GM23338 (cell line): ENCODE measurements around the gene OTOGL. TPM values are rescaled to one million over a fixed set of nuclear protein-coding genes. Genes with fewer than 3 reads are reported as not detected.

Experiments used
- ATAC-seq: fragments of 200-7000 bp; cut with Tn5 transposase; 3 replicates; pipeline ENCODE4 v1.9.1; 2020
- DNase-seq: peaks from one replicate; pipeline ENCODE4 v3.0.0-alpha.2; 2015; ENCODE audit warnings: low spot score
- H2AFZ ChIP-seq: fragments of 200-600 bp; sonication (generic); 2 replicates; pipeline ENCODE4 v1.8.0; 2016; ENCODE audit warnings: antibody characterized with exemption, mild to moderate bottlenecking, moderate library complexity
- H3F3A ChIP-seq: fragments of 200-600 bp; sonication (generic); replicated peaks from 2 replicates; pipeline ENCODE4 v1.8.0; 2017; ENCODE audit warnings: antibody characterized with exemption, mixed run types, low read depth
- H3K27ac ChIP-seq: fragments of 200-600 bp; sonication (generic); 2 replicates; pipeline ENCODE4 v1.6.1; 2016; ENCODE audit warnings: low read depth
- H3K27me3 ChIP-seq: fragments of 200-600 bp; sonication (generic); 2 replicates; pipeline ENCODE4 v1.8.0; 2016; ENCODE audit warnings: mild to moderate bottlenecking, mixed run types, moderate library complexity; ENCODE audit not compliant: insufficient read depth
- H3K36me3 ChIP-seq: fragments of 200-600 bp; sonication (generic); 2 replicates; pipeline ENCODE4 v1.8.0; 2016; ENCODE audit warnings: mild to moderate bottlenecking; ENCODE audit not compliant: insufficient read depth
- H3K4me1 ChIP-seq: fragments of 200-600 bp; sonication (generic); 2 replicates; pipeline ENCODE4 v1.8.0; 2016; ENCODE audit warnings: mild to moderate bottlenecking, moderate library complexity; ENCODE audit not compliant: insufficient read depth
- H3K4me2 ChIP-seq: fragments of 200-600 bp; sonication (generic); 2 replicates; pipeline ENCODE4 v1.7.1; 2017; ENCODE audit warnings: mixed run types
- H3K4me3 ChIP-seq: fragments of 200-600 bp; sonication (generic); 2 replicates; pipeline ENCODE4 v1.6.1; 2016; ENCODE audit warnings: mixed run types
- H3K79me2 ChIP-seq: fragments of 200-600 bp; sonication (generic); replicated peaks from 2 replicates; pipeline ENCODE4 v1.8.0; 2017; ENCODE audit warnings: mild to moderate bottlenecking; ENCODE audit not compliant: insufficient read depth
- H3K9me2 ChIP-seq: fragments of 200-600 bp; sonication (generic); 2 replicates; pipeline ENCODE4 v1.8.0; 2017; ENCODE audit not compliant: insufficient read depth
- H4K20me1 ChIP-seq: fragments of 200-600 bp; sonication (generic); replicated peaks from 2 replicates; pipeline ENCODE4 v1.8.0; 2017; ENCODE audit warnings: mild to moderate bottlenecking; ENCODE audit not compliant: insufficient read depth
- H3K27ac Mint-ChIP-seq: 2 replicates; pipeline ENCODE4 v1.8.0; 2020; ENCODE audit warnings: inconsistent platforms, mild to moderate bottlenecking, moderate library complexity, mixed read lengths
- H3K27me3 Mint-ChIP-seq: 3 replicates; pipeline ENCODE4 v1.8.0; 2022; ENCODE audit warnings: low read depth, mild to moderate bottlenecking, moderate library complexity, mixed read lengths, inconsistent platforms; ENCODE audit not compliant: insufficient read depth, poor library complexity
- H3K36me3 Mint-ChIP-seq: 3 replicates; pipeline ENCODE4 v1.8.0; 2021; ENCODE audit warnings: low read depth, mild to moderate bottlenecking, inconsistent platforms, moderate library complexity, mixed read lengths
- H3K4me1 Mint-ChIP-seq: 3 replicates; pipeline ENCODE4 v1.8.0; 2020; ENCODE audit warnings: mild to moderate bottlenecking, inconsistent platforms, mixed read lengths
- H3K4me3 Mint-ChIP-seq: 3 replicates; pipeline ENCODE4 v1.8.0; 2021; ENCODE audit warnings: moderate library complexity, mild to moderate bottlenecking, inconsistent platforms, mixed read lengths
- H3K9me3 Mint-ChIP-seq: 3 replicates; pipeline ENCODE4 v1.8.0; 2020; ENCODE audit warnings: moderate library complexity, mild to moderate bottlenecking, inconsistent platforms, mixed read lengths
- REST ChIP-seq: IDR thresholded peaks from one replicate; pipeline ENCODE4 v1.6.1; 2018; ENCODE audit warnings: antibody characterized with exemption; ENCODE audit not compliant: unreplicated experiment
- STAT1 ChIP-seq: IDR thresholded peaks from one replicate; pipeline ENCODE4 v1.6.1; 2016; ENCODE audit warnings: antibody characterized with exemption; ENCODE audit not compliant: unreplicated experiment
- ZNF331 ChIP-seq: fragments of 250-450 bp; sonication (Bioruptor Pico); IDR thresholded peaks from 2 replicates; pipeline ENCODE4 v1.5.0; 2020; ENCODE audit warnings: low read depth, mild to moderate bottlenecking, moderate library complexity
- ZNF462 ChIP-seq: fragments of 250-450 bp; sonication (Bioruptor Pico); IDR thresholded peaks from 2 replicates; pipeline ENCODE4 v1.5.0; 2020; ENCODE audit warnings: mild to moderate bottlenecking, moderate library complexity
- polyA plus RNA-seq: library from polyadenylated mRNA; unstranded; fragments of >200 nt; fragmentation: Nextera tagmentation; extraction: Ambion mirVana; gene quantifications from 2 replicates; pipeline ENCODE4 v1.2.1, GENCODE V29; 2016
- total RNA-seq: library from RNA; depleted of rRNA; stranded (reverse); fragments of >200 nt; shearing (Covaris generic); gene quantifications from 2 replicates; pipeline ENCODE4 v1.2.3, GENCODE V29; 2014

The OTOGL gene
- total and polyA plus RNA-seq, 2 experiments from 2014 or later, result 0.36 to 0.66 TPM

- no peak for TF ChIP-seq STAT1
- TF ChIP-seq ZNF462, result no peak
These were observed 233.5 kb downstream of the OTOGL start (continued) for GRCh38 chr12:80332827-80333226.

DNA sequence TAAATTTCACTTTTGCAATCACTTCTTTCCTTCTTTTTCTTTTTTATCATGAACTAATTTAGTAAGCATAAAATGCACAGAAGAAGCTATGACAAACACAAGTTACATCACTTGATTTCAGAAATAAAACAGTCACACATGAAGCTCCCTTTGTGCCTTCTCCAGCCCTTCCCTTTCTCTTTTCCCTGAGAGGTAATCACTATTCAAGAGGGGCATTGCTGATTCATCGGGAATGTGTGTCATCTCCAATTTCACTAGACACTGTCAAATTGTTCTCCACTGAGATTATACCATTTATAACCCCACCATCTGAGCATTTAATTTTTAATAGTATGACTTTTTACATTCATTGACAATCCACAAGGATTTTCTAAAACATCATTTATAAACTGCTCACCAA, 253.1 kb downstream of the OTOGL start:
- Histone ChIP-seq H3K4me3 (no peak overlapping the region), H2AFZ (no peak overlapping the region), H3K27ac (no peak overlapping the region), H3K27me3 (no peaks in the 10 kb centered on the region), H4K20me1 (no peaks in the 10 kb centered on the region), H3K4me2 (no peak overlapping the region), H3K9me2 (no peaks in the 10 kb centered on the region), H3K79me2 (no peaks in the 10 kb centered on the region), H3K4me1 (no peaks in the 10 kb centered on the region), H3F3A (no peaks in the 10 kb centered on the region), H3K36me3 (no peaks in the 10 kb centered on the region)
- Mint-ChIP-seq H3K4me3 (no peak overlapping the region), H3K27ac (no peak overlapping the region), H3K27me3 (no peaks in the 10 kb centered on the region), H3K9me3 (no peaks in the 10 kb centered on the region), H3K4me1 (peaks cover 2% of the 10 kb centered on the region; the same call in 1 of the 3 replicates), H3K36me3 (no peaks in the 10 kb centered on the region)
- ATAC-seq, result no peak
- TF ChIP-seq ZNF331 (CRISPR knock-in tag) (no peak), REST (no peak), STAT1 (no peak)
- peak; percentile 4 for DNase-seq
